Activated B cell treated with CpG ODN at 0.5 μM for 24 hours (primary cell): ENCODE data around the gene OGDH. TPM values are rescaled to one million over a fixed set of nuclear protein-coding genes. Genes with fewer than 3 reads are reported as not detected.

Experiments used
- ATAC-seq: fragments of 200-7000 bp; cut with Tn5 transposase; one replicate; pipeline ENCODE4 v1.10.0; 2021; ENCODE audit warnings: low read depth, mild to moderate bottlenecking, moderate library complexity
- CTCF ChIA-PET: fragments of 350-600 bp; sonication (Branson Sonifier 250); formaldehyde crosslinking; loops from one replicate; lab custom pipeline; 2021; ENCODE audit warnings: antibody characterized with exemption; lab: Charles Lee
- POLR2A ChIA-PET: fragments of 350-600 bp; sonication (Branson Sonifier 250); formaldehyde crosslinking; loops from one replicate; lab custom pipeline; 2021; ENCODE audit warnings: antibody characterized with exemption; lab: Charles Lee
- DNase-seq: peaks from one replicate; pipeline ENCODE4 v3.0.0; 2022
- H3K27ac Mint-ChIP-seq: one replicate; pipeline ENCODE4 v1.8.0; 2020; ENCODE audit warnings: mixed read lengths
- H3K27me3 Mint-ChIP-seq: one replicate; pipeline ENCODE4 v1.8.0; 2021; ENCODE audit warnings: mixed read lengths
- H3K36me3 Mint-ChIP-seq: one replicate; pipeline ENCODE4 v1.8.0; 2021; ENCODE audit warnings: low read depth, mixed read lengths
- H3K4me1 Mint-ChIP-seq: one replicate; pipeline ENCODE4 v1.8.0; 2021; ENCODE audit warnings: mixed read lengths
- H3K4me3 Mint-ChIP-seq: one replicate; pipeline ENCODE4 v1.8.0; 2020; ENCODE audit warnings: mild to moderate bottlenecking, mixed read lengths
- H3K9me3 Mint-ChIP-seq: one replicate; pipeline ENCODE4 v1.8.0; 2020; ENCODE audit warnings: mixed read lengths
- CTCF ChIP-seq: fragments of 200-600 bp; IDR thresholded peaks from one replicate; pipeline ENCODE4 v1.8.0; 2022; ENCODE audit warnings: antibody characterized with exemption, mild to moderate bottlenecking
- intact Hi-C: fragments of 100-400 bp; cut with micrococcal nuclease; formaldehyde crosslinking; loops from one replicate; pipeline ENCODE4 v1.15.1; 2024
- total RNA-seq: library from RNA; stranded (reverse); gene quantifications from 2 replicates; pipeline ENCODE4 v1.2.3, GENCODE V29; 2022

OGDH gene
- total RNA-seq, 1 donor from 2014 or later, result 81.7 TPM

- ChIA-PET CTCF (interaction anchor here (0.6 to 3.0 kb wide), 2 partner anchors 111 to 118 kb away, joined by 3 to 13 read pairs; no protein-coding TSS in a partner anchor), POLR2A (interaction anchor here (0.6 to 5.7 kb wide), 20 partner anchors 9 to 362 kb away, joined by 3 to 138 read pairs (median 8); partner anchors contain the start of genes DDX56, OGDH, PPIA and PURB)
- Mint-ChIP-seq H3K27me3 (no peaks in the 10 kb centered on the region), H3K4me1 (peaks cover 51% of the 10 kb centered on the region), H3K27ac (peak overlapping the region; percentile 95), H3K9me3 (no peaks in the 10 kb centered on the region), H3K36me3 (peaks cover 31% of the 10 kb centered on the region), H3K4me3 (peak overlapping the region; percentile 91)
- peak; percentile 35 for DNase-seq
- intact Hi-C loops, result loop anchor here (1.0 kb wide), 6 partner anchors 47 to 363 kb away; partner anchors contain the start of genes OGDH and TMED4
- ATAC-seq, result peak; percentile 2
- TF ChIP-seq CTCF, result no peak
Observed at GRCh38 chr7:44748948-44749731, 142.7 kb downstream of the OGDH start.

- TF ChIP-seq CTCF, result no peak
- Mint-ChIP-seq H3K27ac (peak overlapping the region; percentile 95), H3K4me1 (peaks cover 60% of the 10 kb centered on the region), H3K9me3 (no peaks in the 10 kb centered on the region), H3K4me3 (peak overlapping the region; percentile 91), H3K36me3 (peaks cover 34% of the 10 kb centered on the region), H3K27me3 (no peaks in the 10 kb centered on the region)
- DNase-seq (no peak), ATAC-seq (no peak)
- intact Hi-C loops, result loop anchor here (5.0 kb wide), 1 partner anchor 63 kb away; no protein-coding TSS in a partner anchor
- CTCF ChIA-PET, result interaction anchor here (0.6 to 3.0 kb wide), 3 partner anchors 18 to 119 kb away, joined by 3 to 13 read pairs (median 5); no protein-coding TSS in a partner anchor
- POLR2A ChIA-PET, result interaction anchor here (1.0 to 5.7 kb wide), 17 partner anchors 12 to 361 kb away, joined by 3 to 138 read pairs (median 10); partner anchors contain the start of genes DDX56, OGDH, PPIA and PURB
Observed at GRCh38 chr7:44749992-44750391, 143.6 kb downstream of the OGDH start.

- POLR2A ChIA-PET, result interaction anchor here (0.7 to 5.7 kb wide), 27 partner anchors 9 to 386 kb away, joined by 3 to 138 read pairs (median 6); partner anchors contain the start of genes DDX56, H2AZ2, OGDH and PPIA
- no peaks in the 10 kb centered on the region for H3K27me3 Mint-ChIP-seq
- CTCF ChIA-PET, result interaction anchor here (1.0 to 3.0 kb wide), 7 partner anchors 15 to 162 kb away, joined by 3 to 13 read pairs (median 4); no protein-coding TSS in a partner anchor
- H3K36me3 Mint-ChIP-seq, result peaks cover 35% of the 10 kb centered on the region
- DNase-seq (no peak), ATAC-seq (no peak)
- peaks cover 64% of the 10 kb centered on the region for H3K4me1 Mint-ChIP-seq
- intact Hi-C loops, result loop anchor here (5.0 kb wide), 1 partner anchor 63 kb away; no protein-coding TSS in a partner anchor
- peak overlapping the region; percentile 95 for H3K27ac Mint-ChIP-seq
- H3K4me3 Mint-ChIP-seq, result peak overlapping the region; percentile 91
- no peaks in the 10 kb centered on the region for H3K9me3 Mint-ChIP-seq
- TF ChIP-seq CTCF, result no peak
Observed at GRCh38 chr7:44750424-44750823, 144.0 kb downstream of the OGDH start.

DNA sequence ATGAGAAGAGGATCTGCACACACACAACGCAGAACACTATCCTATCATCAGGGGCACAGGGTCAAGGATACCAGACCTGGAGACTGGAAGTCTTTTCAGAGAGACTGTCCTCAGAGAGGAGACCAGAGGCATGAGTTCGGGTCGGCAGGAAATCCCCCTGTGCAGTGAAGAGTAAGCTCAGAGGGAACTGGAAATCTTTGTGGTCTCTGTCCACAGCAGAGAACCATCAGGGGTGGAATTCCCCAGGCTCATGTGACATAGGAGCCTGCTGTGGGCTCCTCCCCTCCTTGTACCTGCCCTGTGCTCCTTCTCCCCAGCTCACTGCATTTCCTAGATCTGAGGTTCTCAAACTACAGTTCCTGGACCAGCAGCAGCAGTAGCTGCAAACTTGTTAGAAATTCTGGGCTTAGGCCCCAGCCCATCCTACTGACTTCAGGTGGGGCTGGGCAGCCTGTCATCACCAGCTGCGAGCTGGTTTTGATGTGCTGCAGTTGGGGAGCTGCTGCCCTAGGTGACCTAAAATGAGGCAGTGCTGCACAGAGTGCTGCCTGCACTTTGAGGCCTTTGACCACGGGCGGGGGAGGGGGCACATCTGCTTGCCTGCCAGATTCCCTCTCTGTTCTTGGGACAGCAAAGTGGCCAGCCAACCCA lies 144.6 kb downstream of the OGDH start:
- intact Hi-C loops, result loop anchor here (1.0 to 5.0 kb wide), 9 partner anchors 16 to 228 kb away; partner anchors contain the start of genes H2AZ2, MYO1G, PPIA and PURB
- ATAC-seq, result peak; percentile 62
- TF ChIP-seq CTCF, result no peak

More for the DNA sequence above, 144.6 kb downstream of the OGDH start:
- H3K36me3 Mint-ChIP-seq, result peaks cover 36% of the 10 kb centered on the region
- DNase-seq, result peak; percentile 64
- no peaks in the 10 kb centered on the region for H3K27me3 Mint-ChIP-seq
- POLR2A ChIA-PET, result interaction anchor here (0.7 to 5.7 kb wide), 30 partner anchors 8 to 385 kb away, joined by 3 to 138 read pairs (median 5); partner anchors contain the start of genes DDX56, H2AZ2, OGDH and PPIA
- peak overlapping the region; percentile 95 for H3K27ac Mint-ChIP-seq
- peaks cover 69% of the 10 kb centered on the region for H3K4me1 Mint-ChIP-seq
- no peaks in the 10 kb centered on the region for H3K9me3 Mint-ChIP-seq
- CTCF ChIA-PET, result interaction anchor here (1.0 to 3.0 kb wide), 7 partner anchors 15 to 163 kb away, joined by 3 to 13 read pairs (median 4); no protein-coding TSS in a partner anchor
- peak overlapping the region; percentile 91 for H3K4me3 Mint-ChIP-seq
